Measurements from ENCODE around the gene YIF1A.
"Not testable (repeated sequence)": the region's sequence is repeated elsewhere in the genome, so short reads cannot be mapped to it uniquely, and the experiment has no call there.

The YIF1A gene

GRCh38 chr11:66278363-66279091 is 10.4 kb downstream of the YIF1A start:
- H3K27ac ChIP-seq (ENCODE audit: low read depth, low read length), result no peak overlapping the region
- H3K9ac ChIP-seq (ENCODE audit: low read depth in 1 of 2, low read length in 2 of 2), result no peak overlapping the region
- H3K27me3 ChIP-seq (ENCODE audit: control insufficient read depth in 1 of 2, insufficient read depth in 2 of 2, low read length in 2 of 2), result no peaks in the 10 kb centered on the region
- no peak overlapping the region for H3K4me3 ChIP-seq (ENCODE audit: low read depth in 1 of 2, low read length in 2 of 2)
- H3K4me1 ChIP-seq (ENCODE audit: control insufficient read depth in 1 of 2, insufficient read depth in 2 of 2, low read length in 2 of 2), result peaks cover 0 to 13% of the 10 kb centered on the region in 2 donors
- H3K9me3 ChIP-seq (ENCODE audit: control insufficient read depth in 1 of 2, low read length in 2 of 2), result no peaks in the 10 kb centered on the region
- H3K36me3 ChIP-seq (ENCODE audit: control insufficient read depth in 1 of 2, insufficient read depth in 2 of 2, low read length in 2 of 2), result peaks cover 14 to 36% of the 10 kb centered on the region in 2 donors

- Histone ChIP-seq H3K27ac (ENCODE audit: low read depth, low read length) (no peak within 1 kb of the TSS), H3K9ac (ENCODE audit: low read depth in 1 of 2, low read length in 2 of 2) (peak within 1 kb of the TSS in 1 of 2 donors; percentile 25)
These were observed 11.2 kb downstream of the YIF1A start, which contains the start of gene CNIH2 for GRCh38 chr11:66277471-66278362. CNIH2 (plus strand) TSS chr11:66278175; CDS start chr11:66278457, 282 bp downstream.

GRCh38 chr11:66277064-66277463 is 11.9 kb downstream of the YIF1A start:
- not testable (repeated sequence) for H3K9ac ChIP-seq (ENCODE audit: low read depth in 1 of 2, low read length in 2 of 2); H3K4me3 ChIP-seq (ENCODE audit: low read depth in 1 of 2, low read length in 2 of 2); H3K27ac ChIP-seq (ENCODE audit: low read depth, low read length); H3K4me1 ChIP-seq (ENCODE audit: control insufficient read depth in 1 of 2, insufficient read depth in 2 of 2, low read length in 2 of 2); H3K27me3 ChIP-seq (ENCODE audit: control insufficient read depth in 1 of 2, insufficient read depth in 2 of 2, low read length in 2 of 2); H3K9me3 ChIP-seq (ENCODE audit: control insufficient read depth in 1 of 2, low read length in 2 of 2)
- peaks cover 29 to 43% of the 10 kb centered on the region in 2 donors for H3K36me3 ChIP-seq (ENCODE audit: control insufficient read depth in 1 of 2, insufficient read depth in 2 of 2, low read length in 2 of 2)

More at GRCh38 chr11:66277471-66278362, 11.2 kb downstream of the YIF1A start, which contains the start of gene CNIH2:
- H3K9me3 ChIP-seq (ENCODE audit: control insufficient read depth in 1 of 2, low read length in 2 of 2), result no peaks in the 10 kb centered on the region
- H3K4me3 ChIP-seq (ENCODE audit: low read depth in 1 of 2, low read length in 2 of 2), result peak within 1 kb of the TSS in 1 of 2 donors; percentile 43
- no peaks in the 10 kb centered on the region for H3K27me3 ChIP-seq (ENCODE audit: control insufficient read depth in 1 of 2, insufficient read depth in 2 of 2, low read length in 2 of 2)
- H3K4me1 ChIP-seq (ENCODE audit: control insufficient read depth in 1 of 2, insufficient read depth in 2 of 2, low read length in 2 of 2), result peaks cover 0 to 8% of the 10 kb centered on the region in 2 donors
- H3K36me3 ChIP-seq (ENCODE audit: control insufficient read depth in 1 of 2, insufficient read depth in 2 of 2, low read length in 2 of 2), result peaks cover 22 to 37% of the 10 kb centered on the region in 2 donors

DNA sequence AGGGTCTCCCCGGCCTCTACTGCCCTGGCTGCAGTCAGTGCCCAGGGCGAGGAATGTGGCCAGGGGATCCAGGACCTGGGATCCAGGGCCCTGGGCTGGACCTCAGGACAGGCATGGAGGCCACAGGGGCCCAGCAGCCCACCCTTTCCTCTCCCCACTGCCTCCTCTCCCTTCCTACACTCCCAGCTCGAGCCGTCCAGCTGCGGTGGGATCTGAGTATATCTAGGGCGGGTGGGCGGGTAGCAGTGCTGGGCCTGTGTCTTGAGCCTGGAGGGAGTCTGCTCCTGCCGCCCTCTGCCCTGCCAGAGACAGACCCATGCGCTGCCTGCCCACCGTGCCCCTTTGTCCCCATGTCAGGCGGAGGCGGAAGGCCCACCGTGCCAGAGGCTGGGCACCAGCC is 12.3 kb downstream of the YIF1A start:
- peaks cover 33 to 48% of the 10 kb centered on the region in 2 donors for H3K36me3 ChIP-seq (ENCODE audit: control insufficient read depth in 1 of 2, insufficient read depth in 2 of 2, low read length in 2 of 2)
- not testable (repeated sequence) for H3K27ac ChIP-seq (ENCODE audit: low read depth, low read length); H3K4me3 ChIP-seq (ENCODE audit: low read depth in 1 of 2, low read length in 2 of 2); H3K4me1 ChIP-seq (ENCODE audit: control insufficient read depth in 1 of 2, insufficient read depth in 2 of 2, low read length in 2 of 2); H3K9ac ChIP-seq (ENCODE audit: low read depth in 1 of 2, low read length in 2 of 2); H3K9me3 ChIP-seq (ENCODE audit: control insufficient read depth in 1 of 2, low read length in 2 of 2); H3K27me3 ChIP-seq (ENCODE audit: control insufficient read depth in 1 of 2, insufficient read depth in 2 of 2, low read length in 2 of 2)

DNA sequence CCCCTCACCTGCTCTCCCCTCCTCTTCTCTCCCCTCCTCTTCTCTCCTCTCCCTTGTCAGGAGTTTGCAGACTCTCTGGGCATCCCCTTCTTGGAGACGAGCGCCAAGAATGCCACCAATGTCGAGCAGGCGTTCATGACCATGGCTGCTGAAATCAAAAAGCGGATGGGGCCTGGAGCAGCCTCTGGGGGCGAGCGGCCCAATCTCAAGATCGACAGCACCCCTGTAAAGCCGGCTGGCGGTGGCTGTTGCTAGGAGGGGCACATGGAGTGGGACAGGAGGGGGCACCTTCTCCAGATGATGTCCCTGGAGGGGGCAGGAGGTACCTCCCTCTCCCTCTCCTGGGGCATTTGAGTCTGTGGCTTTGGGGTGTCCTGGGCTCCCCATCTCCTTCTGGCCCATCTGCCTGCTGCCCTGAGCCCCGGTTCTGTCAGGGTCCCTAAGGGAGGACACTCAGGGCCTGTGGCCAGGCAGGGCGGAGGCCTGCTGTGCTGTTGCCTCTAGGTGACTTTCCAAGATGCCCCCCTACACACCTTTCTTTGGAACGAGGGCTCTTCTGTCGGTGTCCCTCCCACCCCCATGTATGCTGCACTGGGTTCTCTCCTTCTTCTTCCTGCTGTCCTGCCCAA is 12.8 kb downstream of the YIF1A start:
- Histone ChIP-seq H3K4me1 (ENCODE audit: control insufficient read depth in 1 of 2, insufficient read depth in 2 of 2, low read length in 2 of 2) (peaks cover 0 to 5% of the 10 kb centered on the region in 2 donors), H3K36me3 (ENCODE audit: control insufficient read depth in 1 of 2, insufficient read depth in 2 of 2, low read length in 2 of 2) (peaks cover 35 to 50% of the 10 kb centered on the region in 2 donors)

DNA sequence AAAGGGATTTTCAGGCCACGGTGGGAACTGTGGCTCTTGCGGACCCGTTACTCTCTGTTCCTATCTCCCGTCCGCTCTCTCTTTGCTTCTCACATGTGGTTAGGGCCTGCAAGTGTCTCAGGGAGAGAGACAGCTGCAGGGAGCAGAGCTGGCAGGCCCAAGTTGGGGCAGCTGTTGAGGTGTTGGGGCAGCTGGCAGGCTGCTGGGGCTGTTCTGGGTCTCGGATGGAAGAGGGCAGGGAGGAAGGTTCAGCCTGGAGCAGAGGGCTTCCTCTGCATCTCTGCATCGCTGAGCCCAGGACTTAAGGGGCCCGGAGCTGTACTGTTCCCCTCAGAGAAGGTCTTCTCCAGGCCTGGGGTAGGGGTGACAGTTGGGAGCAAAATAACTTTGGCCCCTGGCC is 13.5 kb downstream of the YIF1A start:
- Histone ChIP-seq H3K27ac (ENCODE audit: low read depth, low read length) (no peak overlapping the region), H3K4me3 (ENCODE audit: low read depth in 1 of 2, low read length in 2 of 2) (no peak overlapping the region), H3K9ac (ENCODE audit: low read depth in 1 of 2, low read length in 2 of 2) (no peak overlapping the region), H3K4me1 (ENCODE audit: control insufficient read depth in 1 of 2, insufficient read depth in 2 of 2, low read length in 2 of 2) (peaks cover 4 to 5% of the 10 kb centered on the region in 2 donors), H3K9me3 (ENCODE audit: control insufficient read depth in 1 of 2, low read length in 2 of 2) (no peaks in the 10 kb centered on the region), H3K36me3 (ENCODE audit: control insufficient read depth in 1 of 2, insufficient read depth in 2 of 2, low read length in 2 of 2) (peaks cover 35 to 56% of the 10 kb centered on the region in 2 donors), H3K27me3 (ENCODE audit: control insufficient read depth in 1 of 2, insufficient read depth in 2 of 2, low read length in 2 of 2) (no peaks in the 10 kb centered on the region)

More for the DNA sequence above, 12.8 kb downstream of the YIF1A start:
- Histone ChIP-seq H3K9ac (ENCODE audit: low read depth in 1 of 2, low read length in 2 of 2) (no peak overlapping the region), H3K4me3 (ENCODE audit: low read depth in 1 of 2, low read length in 2 of 2) (no peak overlapping the region), H3K9me3 (ENCODE audit: control insufficient read depth in 1 of 2, low read length in 2 of 2) (no peaks in the 10 kb centered on the region), H3K27ac (ENCODE audit: low read depth, low read length) (no peak overlapping the region), H3K27me3 (ENCODE audit: control insufficient read depth in 1 of 2, insufficient read depth in 2 of 2, low read length in 2 of 2) (no peaks in the 10 kb centered on the region)

DNA sequence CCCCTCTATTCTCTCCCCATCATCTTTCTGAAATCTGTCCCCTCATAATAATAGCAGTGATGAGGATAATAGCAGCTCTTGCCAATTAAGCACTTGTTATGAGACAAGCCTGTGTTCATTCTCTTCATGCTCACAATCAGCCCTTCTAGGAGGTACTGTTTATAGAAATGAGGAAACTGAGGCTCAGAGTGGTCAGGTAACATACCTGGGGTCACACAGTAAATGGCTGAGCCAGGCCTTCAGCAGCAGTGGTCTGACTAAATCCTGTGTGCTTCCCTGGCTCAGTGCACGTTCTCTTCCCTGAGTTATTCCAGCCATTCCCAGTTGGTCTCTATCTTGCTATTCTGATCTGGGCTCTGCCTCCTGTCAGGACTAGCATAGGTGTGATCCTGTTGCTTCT is 14.7 kb downstream of the YIF1A start:
- Histone ChIP-seq H3K27me3 (ENCODE audit: control insufficient read depth in 1 of 2, insufficient read depth in 2 of 2, low read length in 2 of 2) (no peaks in the 10 kb centered on the region), H3K36me3 (ENCODE audit: control insufficient read depth in 1 of 2, insufficient read depth in 2 of 2, low read length in 2 of 2) (peaks cover 35 to 57% of the 10 kb centered on the region in 2 donors), H3K4me3 (ENCODE audit: low read depth in 1 of 2, low read length in 2 of 2) (no peak overlapping the region), H3K9ac (ENCODE audit: low read depth in 1 of 2, low read length in 2 of 2) (no peak overlapping the region), H3K9me3 (ENCODE audit: control insufficient read depth in 1 of 2, low read length in 2 of 2) (no peaks in the 10 kb centered on the region), H3K4me1 (ENCODE audit: control insufficient read depth in 1 of 2, insufficient read depth in 2 of 2, low read length in 2 of 2) (peaks cover 9 to 15% of the 10 kb centered on the region in 2 donors), H3K27ac (ENCODE audit: low read depth, low read length) (no peak overlapping the region)

DNA sequence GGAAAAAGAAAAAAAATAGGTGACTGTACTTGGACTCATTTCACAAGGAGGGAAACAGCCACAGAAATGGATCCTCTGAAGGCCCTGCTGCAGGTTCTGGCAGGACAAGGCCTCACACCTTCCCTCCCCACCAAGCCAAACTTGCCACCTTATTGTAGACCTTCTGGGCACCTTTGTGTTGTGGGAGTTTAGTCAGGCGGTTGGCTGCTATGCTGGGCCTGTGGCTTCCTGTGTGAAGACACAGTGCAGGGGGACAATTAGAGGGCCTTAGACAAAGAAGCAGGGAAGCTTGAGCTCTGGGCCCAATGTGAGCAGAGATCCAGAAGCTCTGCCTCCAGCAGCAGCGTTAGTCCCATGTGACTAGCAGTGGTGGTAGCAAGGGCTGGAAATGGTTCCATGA is 16.3 kb downstream of the YIF1A start:
- Histone ChIP-seq H3K9ac (ENCODE audit: low read depth in 1 of 2, low read length in 2 of 2) (no peak overlapping the region), H3K27ac (ENCODE audit: low read depth, low read length) (no peak overlapping the region), H3K36me3 (ENCODE audit: control insufficient read depth in 1 of 2, insufficient read depth in 2 of 2, low read length in 2 of 2) (peaks cover 35 to 57% of the 10 kb centered on the region in 2 donors), H3K9me3 (ENCODE audit: control insufficient read depth in 1 of 2, low read length in 2 of 2) (no peaks in the 10 kb centered on the region), H3K4me1 (ENCODE audit: control insufficient read depth in 1 of 2, insufficient read depth in 2 of 2, low read length in 2 of 2) (peaks cover 9 to 15% of the 10 kb centered on the region in 2 donors), H3K4me3 (ENCODE audit: low read depth in 1 of 2, low read length in 2 of 2) (no peak overlapping the region), H3K27me3 (ENCODE audit: control insufficient read depth in 1 of 2, insufficient read depth in 2 of 2, low read length in 2 of 2) (no peaks in the 10 kb centered on the region)

- Histone ChIP-seq H3K4me3 (ENCODE audit: low read depth in 1 of 2, low read length in 2 of 2) (no peak overlapping the region), H3K4me1 (ENCODE audit: control insufficient read depth in 1 of 2, insufficient read depth in 2 of 2, low read length in 2 of 2) (peaks cover 11 to 17% of the 10 kb centered on the region in 2 donors), H3K9ac (ENCODE audit: low read depth in 1 of 2, low read length in 2 of 2) (no peak overlapping the region), H3K27ac (ENCODE audit: low read depth, low read length) (no peak overlapping the region), H3K27me3 (ENCODE audit: control insufficient read depth in 1 of 2, insufficient read depth in 2 of 2, low read length in 2 of 2) (no peaks in the 10 kb centered on the region), H3K36me3 (ENCODE audit: control insufficient read depth in 1 of 2, insufficient read depth in 2 of 2, low read length in 2 of 2) (peaks cover 35 to 57% of the 10 kb centered on the region in 2 donors), H3K9me3 (ENCODE audit: control insufficient read depth in 1 of 2, low read length in 2 of 2) (no peaks in the 10 kb centered on the region)
These were observed 17.1 kb downstream of the YIF1A start for GRCh38 chr11:66271816-66272215.

All from duodenal mucosa (tissue), 2 donors.